RCC 7860 (cell line): Measurements from ENCODE around the gene NUP35.

Source experiments
- DNase-seq: peaks from one replicate; pipeline ENCODE4 v3.0.0-alpha.2; 2015; ENCODE audit warnings: low spot score
- FAIRE-seq: peaks from 2 replicates; lab custom pipeline; 2012; peaks lifted over from hg19 to GRCh38; lab: Jason Lieb, UNC

NUP35 gene

DNA sequence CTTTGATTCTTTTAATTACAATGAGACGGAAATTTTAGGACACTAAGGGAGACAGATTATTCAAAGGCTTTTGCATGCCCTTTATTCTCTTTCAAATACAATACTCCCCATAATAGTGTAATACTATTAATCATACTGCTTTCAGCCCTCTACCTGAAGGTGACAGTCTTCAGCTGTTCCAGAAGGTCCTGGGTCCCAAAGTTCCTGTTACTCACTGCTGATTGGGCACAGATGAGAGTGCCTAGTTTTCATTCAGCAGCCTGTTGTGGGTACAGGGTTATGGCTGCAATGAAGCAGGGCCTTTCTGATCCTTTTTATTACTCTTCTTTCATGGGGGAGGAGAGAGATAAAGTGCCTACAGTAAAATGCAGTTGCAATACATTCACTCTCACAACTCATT lies 80.2 kb downstream of the NUP35 start:
- DNase-seq (no peak), FAIRE-seq (no peak)

DNA sequence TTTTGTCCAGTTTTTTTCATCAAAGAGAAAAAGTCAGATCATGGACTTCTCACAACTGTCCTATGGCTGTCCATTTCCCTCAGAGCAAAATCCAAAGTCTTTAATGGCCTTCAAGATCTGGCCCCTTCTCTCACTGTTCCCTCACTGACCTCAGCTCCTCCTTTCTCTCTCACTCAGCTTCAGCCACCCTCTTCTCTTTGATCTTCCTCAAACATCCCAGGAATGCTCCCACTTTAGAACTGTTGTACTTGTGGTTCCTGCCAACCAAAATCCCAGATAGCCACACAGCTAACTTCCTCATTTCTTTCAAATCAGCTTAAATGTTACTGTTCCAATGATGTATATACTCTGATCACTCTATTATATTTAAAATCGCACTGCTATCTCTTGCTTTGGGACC lies 82.9 kb downstream of the NUP35 start:
- DNase-seq = peak; percentile 24
- no peak for FAIRE-seq

DNA sequence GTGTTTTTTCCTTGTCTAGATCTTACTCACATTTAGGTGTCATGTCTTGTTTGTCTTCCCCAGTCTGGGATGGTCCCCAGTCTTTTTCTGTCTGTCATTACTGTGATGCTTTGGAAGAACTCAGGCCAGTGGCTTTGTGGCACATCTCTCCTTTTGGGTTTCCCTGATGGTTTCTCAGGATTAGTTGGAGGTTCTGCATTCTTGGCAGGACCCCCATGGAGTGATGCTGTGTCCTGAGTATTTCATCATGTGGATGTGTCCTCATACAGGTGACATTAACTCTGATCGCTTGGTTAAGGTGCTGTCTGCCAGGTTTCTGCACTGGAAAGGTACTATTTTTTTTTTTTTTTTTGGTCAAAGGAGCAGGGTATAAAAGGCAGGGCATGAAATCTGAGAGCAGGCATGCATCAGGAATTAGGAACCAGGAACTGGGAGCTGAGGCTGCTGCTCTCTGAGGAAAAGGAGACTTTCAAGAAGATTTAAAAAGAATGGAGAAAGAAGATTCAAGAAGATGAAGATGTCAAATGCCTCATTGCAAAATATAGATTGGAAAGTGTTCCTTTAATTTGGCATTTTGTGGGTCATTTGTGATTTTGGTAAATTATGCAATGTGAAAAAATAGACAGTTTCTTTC lies 85.3 kb downstream of the NUP35 start:
- no peak for FAIRE-seq
- no peak for DNase-seq
